ENCODE results near the gene BANF2. TPM values are rescaled to one million over a fixed set of nuclear protein-coding genes. Genes with fewer than 3 reads are reported as not detected.

The BANF2 gene
- total RNA-seq, 2 experiments from 2014 or later, result not detected

- H3K9me3 Mint-ChIP-seq, result peaks cover 1% of the 10 kb centered on the region
- H3K27me3 Mint-ChIP-seq, result peaks cover 31% of the 10 kb centered on the region
- H3K36me3 Mint-ChIP-seq, result no peaks in the 10 kb centered on the region
- peaks cover 10% of the 10 kb centered on the region for H3K4me1 Mint-ChIP-seq (ENCODE audit: low read depth)
- no peak overlapping the region for H3K4me3 Mint-ChIP-seq
- H3K27ac Mint-ChIP-seq, result no peak overlapping the region
- DNase-seq, result no peak
- POLR2A ChIA-PET, result no interaction called here
- intact Hi-C loops (cut with micrococcal nuclease), result no loop called here
- CTCF ChIA-PET, result interaction anchor here (0.7 kb wide), 1 partner anchor 321 kb away, joined by 3 read pairs; no protein-coding TSS in a partner anchor
These were observed 14.6 kb upstream of the BANF2 start for GRCh38 chr20:17685168-17685567.

- Mint-ChIP-seq H3K27ac (no peak overlapping the region), H3K27me3 (peaks cover 38% of the 10 kb centered on the region), H3K4me1 (ENCODE audit: low read depth) (peaks cover 2% of the 10 kb centered on the region), H3K36me3 (no peaks in the 10 kb centered on the region), H3K4me3 (no peak overlapping the region), H3K9me3 (peaks cover 4% of the 10 kb centered on the region)
- DNase-seq, result no peak
- ChIA-PET CTCF (interaction anchor here (1.1 kb wide), 1 partner anchor 210 kb away, joined by 3 read pairs; no protein-coding TSS in a partner anchor), POLR2A (no interaction called here)
- intact Hi-C loops (cut with micrococcal nuclease), result no loop called here
These were observed 12.0 kb upstream of the BANF2 start for GRCh38 chr20:17687800-17688199.

GRCh38 chr20:17688965-17689364 lies 10.8 kb upstream of the BANF2 start:
- H3K27ac Mint-ChIP-seq, result no peak overlapping the region
- H3K27me3 Mint-ChIP-seq, result peaks cover 38% of the 10 kb centered on the region
- H3K4me3 Mint-ChIP-seq, result no peak overlapping the region
- ChIA-PET CTCF (interaction anchor here (1.1 kb wide), 1 partner anchor 209 kb away, joined by 3 read pairs; no protein-coding TSS in a partner anchor), POLR2A (no interaction called here)
- DNase-seq, result no peak
- H3K4me1 Mint-ChIP-seq (ENCODE audit: low read depth), result no peaks in the 10 kb centered on the region
- H3K9me3 Mint-ChIP-seq, result peaks cover 4% of the 10 kb centered on the region
- no peaks in the 10 kb centered on the region for H3K36me3 Mint-ChIP-seq
- intact Hi-C loops (cut with micrococcal nuclease), result no loop called here

GRCh38 chr20:17690144-17690543 lies 9.6 kb upstream of the BANF2 start:
- ChIA-PET CTCF (interaction anchor here (3.8 kb wide), 1 partner anchor 8 kb away, joined by 26 read pairs; the partner anchor contains the start of gene RRBP1), POLR2A (no interaction called here)
- intact Hi-C loops (cut with micrococcal nuclease), result no loop called here
- no peak for DNase-seq
- Mint-ChIP-seq H3K4me1 (ENCODE audit: low read depth) (no peaks in the 10 kb centered on the region), H3K9me3 (peaks cover 4% of the 10 kb centered on the region), H3K36me3 (no peaks in the 10 kb centered on the region), H3K4me3 (no peak overlapping the region), H3K27ac (no peak overlapping the region), H3K27me3 (peaks cover 31% of the 10 kb centered on the region)

GRCh38 chr20:17691758-17692157 lies 8.0 kb upstream of the BANF2 start:
- Mint-ChIP-seq H3K27me3 (peaks cover 25% of the 10 kb centered on the region), H3K9me3 (peaks cover 4% of the 10 kb centered on the region), H3K27ac (no peak overlapping the region), H3K4me3 (no peak overlapping the region), H3K36me3 (no peaks in the 10 kb centered on the region), H3K4me1 (ENCODE audit: low read depth) (no peaks in the 10 kb centered on the region)
- DNase-seq, result no peak
- ChIA-PET POLR2A (interaction anchor here (1.0 kb wide), 1 partner anchor 9 kb away, joined by 4 read pairs; the partner anchor contains the start of gene RRBP1), CTCF (interaction anchor here (0.5 to 3.8 kb wide), 4 partner anchors 8 to 57 kb away, joined by 3 to 26 read pairs (median 4); partner anchors contain the start of genes BANF2 and RRBP1)
- intact Hi-C loops (cut with micrococcal nuclease), result no loop called here

GRCh38 chr20:17693444-17694001 lies 6.2 kb upstream of the BANF2 start:
- no peak overlapping the region for H3K4me3 Mint-ChIP-seq
- H3K36me3 Mint-ChIP-seq, result no peaks in the 10 kb centered on the region
- peaks cover 14% of the 10 kb centered on the region for H3K27me3 Mint-ChIP-seq
- no peaks in the 10 kb centered on the region for H3K4me1 Mint-ChIP-seq (ENCODE audit: low read depth)
- no peak for DNase-seq
- ChIA-PET CTCF (interaction anchor here (3.8 kb wide), 1 partner anchor 11 kb away, joined by 26 read pairs; the partner anchor contains the start of gene RRBP1), POLR2A (no interaction called here)
- peaks cover 4% of the 10 kb centered on the region for H3K9me3 Mint-ChIP-seq
- no peak overlapping the region for H3K27ac Mint-ChIP-seq
- intact Hi-C loops (cut with micrococcal nuclease), result no loop called here

GRCh38 chr20:17694767-17695166 lies 5.0 kb upstream of the BANF2 start:
- Mint-ChIP-seq H3K27me3 (peaks cover 12% of the 10 kb centered on the region), H3K36me3 (no peaks in the 10 kb centered on the region), H3K9me3 (peaks cover 4% of the 10 kb centered on the region), H3K4me1 (ENCODE audit: low read depth) (no peaks in the 10 kb centered on the region), H3K4me3 (no peak overlapping the region), H3K27ac (no peak overlapping the region)
- intact Hi-C loops (cut with micrococcal nuclease), result no loop called here
- DNase-seq, result no peak
- ChIA-PET POLR2A (no interaction called here), CTCF (interaction anchor here (0.6 to 1.4 kb wide), 2 partner anchors 12 to 203 kb away, joined by 3 to 5 read pairs; partner anchors contain the start of gene RRBP1)

- Mint-ChIP-seq H3K27me3 (peaks cover 5% of the 10 kb centered on the region), H3K4me3 (no peak overlapping the region), H3K27ac (no peak overlapping the region), H3K36me3 (no peaks in the 10 kb centered on the region), H3K4me1 (ENCODE audit: low read depth) (no peaks in the 10 kb centered on the region), H3K9me3 (no peaks in the 10 kb centered on the region)
- POLR2A ChIA-PET, result no interaction called here
- intact Hi-C loops (cut with micrococcal nuclease), result no loop called here
- CTCF ChIA-PET, result no interaction called here
- DNase-seq, result no peak
These were observed 3.5 kb upstream of the BANF2 start for GRCh38 chr20:17696287-17696686.

GRCh38 chr20:17697171-17697570 lies 2.6 kb upstream of the BANF2 start:
- H3K36me3 Mint-ChIP-seq, result no peaks in the 10 kb centered on the region
- intact Hi-C loops (cut with micrococcal nuclease), result no loop called here
- no peaks in the 10 kb centered on the region for H3K4me1 Mint-ChIP-seq (ENCODE audit: low read depth)
- ChIA-PET POLR2A (no interaction called here), CTCF (no interaction called here)
- peaks cover 3% of the 10 kb centered on the region for H3K27me3 Mint-ChIP-seq
- no peak overlapping the region for H3K4me3 Mint-ChIP-seq
- H3K9me3 Mint-ChIP-seq, result no peaks in the 10 kb centered on the region
- no peak overlapping the region for H3K27ac Mint-ChIP-seq
- no peak for DNase-seq

- Mint-ChIP-seq H3K4me3 (no peak overlapping the region), H3K36me3 (no peaks in the 10 kb centered on the region), H3K27me3 (peaks cover 3% of the 10 kb centered on the region), H3K4me1 (ENCODE audit: low read depth) (no peaks in the 10 kb centered on the region), H3K27ac (no peak overlapping the region), H3K9me3 (no peaks in the 10 kb centered on the region)
- ChIA-PET POLR2A (no interaction called here), CTCF (interaction anchor here (1.2 to 1.3 kb wide), 2 partner anchors 16 to 17 kb away, joined by 4 to 7 read pairs; partner anchors contain the start of gene RRBP1)
- intact Hi-C loops (cut with micrococcal nuclease), result no loop called here
- DNase-seq, result no peak
These were observed 1.4 kb upstream of the BANF2 start for GRCh38 chr20:17698384-17698783.

- Mint-ChIP-seq H3K4me3 (no peak overlapping the region), H3K27me3 (no peaks in the 10 kb centered on the region), H3K27ac (no peak overlapping the region), H3K36me3 (no peaks in the 10 kb centered on the region), H3K4me1 (ENCODE audit: low read depth) (no peaks in the 10 kb centered on the region), H3K9me3 (no peaks in the 10 kb centered on the region)
- POLR2A ChIA-PET, result no interaction called here
- CTCF ChIA-PET, result interaction anchor here (1.0 to 1.4 kb wide), 2 partner anchors 197 kb away, joined by 3 read pairs; no protein-coding TSS in a partner anchor
- intact Hi-C loops (cut with micrococcal nuclease), result no loop called here
- DNase-seq, result no peak
These were observed 871 bp downstream of the BANF2 start for GRCh38 chr20:17700637-17701036.

- CTCF ChIA-PET, result interaction anchor here (1.4 kb wide), 1 partner anchor 196 kb away, joined by 3 read pairs; no protein-coding TSS in a partner anchor
- no peaks in the 10 kb centered on the region for H3K9me3 Mint-ChIP-seq
- no peak overlapping the region for H3K4me3 Mint-ChIP-seq
- DNase-seq, result no peak
- no peaks in the 10 kb centered on the region for H3K4me1 Mint-ChIP-seq (ENCODE audit: low read depth)
- POLR2A ChIA-PET, result no interaction called here
- H3K27me3 Mint-ChIP-seq, result no peaks in the 10 kb centered on the region
- H3K36me3 Mint-ChIP-seq, result no peaks in the 10 kb centered on the region
- intact Hi-C loops (cut with micrococcal nuclease), result no loop called here
- no peak overlapping the region for H3K27ac Mint-ChIP-seq
These were observed 2.1 kb downstream of the BANF2 start for GRCh38 chr20:17701826-17702225.

All from activated CD4-positive, alpha-beta memory T cell treated with anti-CD3 and anti-CD28 coated beads for 36 hours (primary cell).